Stimulated activated CD8-positive, alpha-beta memory T cell treated with anti-CD3 and anti-CD28 coated beads, Interleukin-4, amount 100 ng/mL, for 48 hours (primary cell): ENCODE results near the gene DLST.

ENCODE experiments used
- DNase-seq: peaks from one replicate; pipeline ENCODE4 v3.0.0-alpha.2; 2020

Gene DLST

DNA sequence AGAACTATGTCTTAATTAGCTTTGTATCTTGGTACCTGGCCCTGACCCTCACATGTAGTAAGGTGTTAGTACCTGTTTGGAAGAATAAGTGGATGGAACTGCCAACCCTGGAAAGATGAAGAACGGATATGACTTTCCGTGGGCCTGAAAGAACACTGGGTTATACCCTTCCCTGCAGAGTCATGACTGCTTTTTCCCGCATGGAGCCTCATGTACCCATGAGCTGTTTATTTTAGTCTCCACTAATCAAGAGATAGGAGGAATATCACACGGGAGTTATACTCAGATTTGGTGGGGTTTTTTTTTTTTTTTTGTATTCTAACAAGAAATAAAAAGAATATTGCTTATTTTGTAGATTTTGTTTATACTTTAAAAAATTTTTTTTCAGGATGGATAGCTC lies 15.9 kb downstream of the DLST start:
- DNase-seq, result no peak

DNA sequence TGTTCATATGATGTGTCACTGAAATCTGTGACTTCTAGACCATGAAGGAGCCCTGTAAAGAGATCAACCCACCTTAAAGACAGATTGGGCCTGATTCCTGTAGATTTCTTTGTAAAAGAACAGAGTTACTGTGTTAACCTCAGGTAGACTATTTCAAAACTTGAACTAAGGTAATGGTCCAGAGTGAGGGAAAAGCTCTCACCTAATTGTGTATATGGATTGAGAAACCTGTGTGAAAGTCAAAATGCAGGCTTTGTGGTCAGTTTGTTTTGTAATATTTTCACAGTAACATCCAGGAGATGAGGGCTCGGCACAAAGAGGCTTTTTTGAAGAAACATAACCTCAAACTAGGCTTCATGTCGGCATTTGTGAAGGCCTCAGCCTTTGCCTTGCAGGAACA lies 16.4 kb downstream of the DLST start:
- DNase-seq, result no peak

DNA sequence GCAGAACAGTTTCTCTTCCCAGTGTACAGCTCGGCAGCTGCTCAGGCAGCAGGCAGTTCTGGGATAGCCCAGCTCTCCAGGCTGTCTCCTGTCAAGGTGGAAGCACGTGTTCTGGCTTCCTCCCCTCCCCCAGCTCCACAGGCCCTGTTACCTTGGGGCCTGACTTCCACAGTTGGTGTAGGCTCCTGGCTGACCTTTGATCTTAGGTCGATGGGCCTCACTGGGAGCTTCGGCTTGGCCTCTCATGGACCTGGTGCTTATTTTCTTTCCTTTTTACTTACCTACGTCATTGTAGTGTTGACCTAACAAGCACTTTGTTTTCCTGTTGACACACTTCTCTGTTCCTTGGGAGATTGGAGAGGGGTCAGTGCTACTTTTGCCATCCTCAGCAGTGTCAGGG lies 17.0 kb downstream of the DLST start:
- no peak for DNase-seq

DNA sequence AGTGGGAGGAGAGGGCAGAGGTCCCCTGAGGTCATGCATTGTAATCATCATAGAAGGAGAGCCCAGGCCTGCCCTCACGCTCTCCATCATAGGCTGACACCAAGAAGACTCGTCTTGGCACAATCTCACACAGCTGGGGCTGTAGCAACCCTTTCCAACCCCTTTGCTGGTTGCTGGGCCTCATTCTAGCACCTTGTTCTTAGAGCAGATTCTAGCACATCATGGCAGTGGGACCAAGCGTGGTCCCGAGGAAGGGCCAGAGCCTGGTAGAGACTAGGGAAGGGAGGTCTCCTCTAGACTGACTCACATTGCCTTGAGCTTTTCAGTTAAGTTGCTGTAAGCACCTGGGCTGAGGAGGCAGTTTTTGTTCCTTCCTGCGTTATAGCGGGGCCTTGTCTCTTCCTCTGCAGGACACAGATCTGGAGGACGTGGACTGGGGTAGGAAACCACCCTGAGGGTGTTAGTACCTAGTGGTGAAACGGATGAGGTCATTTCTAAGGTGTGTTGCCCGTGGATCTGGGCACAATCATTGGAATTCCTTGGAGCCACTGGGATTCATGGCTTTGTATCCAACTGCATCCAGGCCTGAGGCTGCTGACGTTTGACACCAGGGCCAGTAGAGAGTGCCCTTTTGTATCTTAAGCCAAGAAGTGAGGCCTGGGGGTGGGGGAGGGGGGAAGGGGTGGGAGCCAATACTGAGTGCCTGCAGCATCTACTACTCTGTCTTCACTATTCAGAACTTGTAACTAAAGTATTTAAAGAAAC lies 21.4 kb downstream of the DLST start:
- no peak for DNase-seq

DNA sequence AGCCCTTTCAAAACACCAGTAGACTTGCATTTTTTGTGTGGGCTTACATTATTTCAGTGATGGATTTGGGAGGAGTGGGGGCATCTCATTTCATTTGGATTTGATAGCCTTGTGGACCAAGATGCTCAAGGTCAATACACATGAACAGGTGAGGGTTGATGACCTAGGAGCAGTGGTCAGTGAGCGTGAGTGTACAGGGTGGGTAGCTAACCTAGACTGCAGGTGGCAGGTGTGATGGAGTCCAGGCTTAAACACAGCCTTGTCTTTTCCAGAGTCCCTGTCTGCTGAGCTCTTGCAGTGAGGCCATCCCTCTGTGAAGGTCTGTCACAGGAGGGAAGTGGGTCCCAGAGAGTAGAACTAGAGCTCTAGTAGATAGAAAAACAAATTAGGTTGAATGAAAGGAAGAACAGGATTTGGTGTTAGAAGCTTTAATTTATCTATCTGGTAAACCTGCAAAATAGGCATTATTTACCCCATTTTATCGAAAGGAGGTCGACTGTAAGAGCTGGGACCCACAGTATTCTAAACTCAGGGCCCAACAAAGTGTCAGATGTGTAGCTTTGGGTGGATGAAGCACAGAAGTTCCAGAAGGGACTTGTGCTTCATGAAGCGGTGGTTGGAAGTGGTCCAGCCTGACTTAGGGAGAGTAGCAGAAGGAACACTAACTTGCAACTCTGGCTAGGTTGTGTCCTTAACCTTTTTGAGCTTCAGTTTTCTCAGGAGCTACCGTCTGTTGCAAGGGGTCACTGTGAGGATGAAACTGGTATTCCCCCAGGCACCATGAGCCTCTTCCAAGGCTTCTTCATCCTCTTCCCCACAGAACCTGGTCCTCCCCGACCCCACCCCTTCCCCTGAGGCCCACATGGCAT lies 23.2 kb downstream of the DLST start:
- no peak for DNase-seq

DNA sequence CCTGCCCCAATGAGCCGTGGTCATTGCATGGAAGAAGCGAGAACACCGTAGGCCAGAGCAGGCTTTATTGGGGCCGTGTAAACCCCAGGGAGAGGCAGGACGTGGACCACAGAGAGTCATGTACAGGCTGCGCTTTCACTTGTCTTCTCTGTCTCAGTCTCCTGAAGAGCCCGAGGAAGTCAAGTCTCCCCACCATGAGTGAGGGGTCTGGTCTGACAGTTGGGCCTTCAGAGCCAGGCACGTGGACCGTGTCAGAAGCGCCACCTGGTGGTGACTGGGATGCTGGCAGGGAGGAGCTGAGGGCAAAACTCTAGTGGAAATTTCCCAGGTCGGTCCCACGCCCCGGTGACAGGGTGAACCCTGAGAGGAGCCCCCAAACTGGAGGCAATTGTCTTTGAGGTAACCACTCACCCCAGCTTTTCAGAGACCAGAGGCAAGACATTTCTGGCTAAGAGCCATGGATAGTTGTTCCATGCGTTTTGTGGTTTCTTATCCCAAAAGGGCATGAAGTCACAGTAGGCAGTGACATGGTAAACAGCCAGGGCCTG lies 24.0 kb downstream of the DLST start:
- DNase-seq, result peak; percentile 93

DNA sequence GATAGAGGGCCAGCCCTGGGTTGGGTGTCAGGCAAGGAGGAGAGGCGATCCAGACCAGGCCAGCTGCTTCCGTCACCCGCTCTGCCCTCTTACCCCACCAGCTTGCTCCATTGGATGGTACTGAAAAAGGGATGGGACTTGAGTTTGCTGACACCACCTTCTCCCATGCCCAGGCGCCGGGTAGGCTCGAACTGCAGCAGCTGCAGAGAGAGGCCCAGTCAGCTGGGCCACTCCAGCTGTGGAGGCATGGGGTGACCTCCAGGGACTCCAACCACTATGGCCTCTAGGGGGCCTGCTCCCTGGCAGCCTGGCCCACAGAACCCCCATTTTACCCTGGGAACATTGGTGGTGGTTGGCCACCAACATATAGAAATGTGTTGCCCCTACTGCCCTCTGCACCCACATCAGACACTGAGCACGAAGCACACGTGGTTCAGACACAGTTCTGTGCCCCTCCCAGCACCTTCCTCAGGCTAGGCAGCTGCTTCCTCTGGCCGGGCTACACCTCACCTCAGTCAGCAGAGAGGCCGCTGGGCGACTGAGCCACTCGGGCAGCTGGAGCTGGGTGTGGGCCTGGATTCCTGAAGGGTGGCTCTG lies 25.3 kb downstream of the DLST start:
- DNase-seq, result no peak

DNA sequence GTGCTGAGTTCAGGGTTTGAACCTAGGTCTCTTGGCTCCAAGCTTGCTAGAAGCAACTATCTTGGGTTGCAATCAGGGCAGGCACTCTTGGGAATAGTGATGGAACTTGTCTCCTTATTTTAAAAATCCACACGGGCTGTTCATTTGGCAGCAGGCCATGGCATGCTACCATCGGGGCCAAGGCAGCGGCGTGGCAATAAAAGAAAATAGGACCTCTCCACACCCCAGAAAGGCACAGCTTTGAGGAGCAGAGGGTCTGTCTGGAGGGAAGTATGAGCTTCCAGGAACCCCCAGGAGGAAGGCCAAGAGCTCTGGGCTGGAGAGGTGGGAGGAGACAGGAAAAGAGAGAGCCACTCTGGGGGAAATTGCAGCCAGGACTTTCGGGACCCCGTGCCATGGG lies 26.0 kb downstream of the DLST start:
- no peak for DNase-seq

DNA sequence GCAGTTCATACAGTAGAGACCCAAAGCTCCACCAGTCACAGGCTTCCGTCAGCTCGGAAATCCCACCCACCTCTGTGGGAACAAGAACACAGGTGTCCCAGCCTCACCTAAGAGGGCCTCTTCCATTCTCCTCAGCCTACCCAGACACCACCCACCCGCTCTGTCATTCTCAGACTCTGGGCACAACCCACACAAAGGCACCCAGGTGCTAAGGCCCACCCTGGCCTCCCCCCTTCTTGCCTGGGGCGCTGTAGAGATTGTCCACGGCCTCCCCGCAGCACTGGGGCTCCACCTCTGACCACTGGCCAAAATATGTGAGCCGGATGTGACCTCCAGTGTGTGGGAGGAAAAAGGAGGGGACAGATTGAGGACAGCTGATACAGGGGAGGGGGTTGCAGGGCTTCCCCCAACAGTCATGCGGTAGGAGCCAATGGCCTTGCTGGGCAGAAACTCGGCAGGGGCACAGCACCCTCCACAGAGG lies 27.2 kb downstream of the DLST start:
- no peak for DNase-seq

DNA sequence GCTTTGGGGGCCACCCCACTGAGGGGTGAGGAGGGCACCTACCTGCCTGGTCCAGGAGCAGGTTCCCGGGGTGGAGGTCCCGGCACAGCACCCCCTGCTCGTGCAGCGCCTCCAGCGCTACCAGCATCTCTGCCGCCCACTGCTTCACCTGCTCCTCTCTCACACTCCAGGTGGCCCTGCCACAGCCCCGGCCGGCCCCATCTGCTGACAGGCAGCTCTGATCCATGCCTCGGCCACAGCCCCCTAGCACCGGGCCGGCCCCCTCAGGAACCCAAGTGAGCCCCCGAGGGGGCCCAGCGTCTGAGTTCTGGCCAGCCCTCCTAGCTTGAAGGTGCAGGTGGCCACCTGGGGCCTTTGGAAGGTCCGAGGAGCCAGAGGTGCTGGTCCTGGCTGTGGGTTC lies 27.8 kb downstream of the DLST start:
- no peak for DNase-seq

DNA sequence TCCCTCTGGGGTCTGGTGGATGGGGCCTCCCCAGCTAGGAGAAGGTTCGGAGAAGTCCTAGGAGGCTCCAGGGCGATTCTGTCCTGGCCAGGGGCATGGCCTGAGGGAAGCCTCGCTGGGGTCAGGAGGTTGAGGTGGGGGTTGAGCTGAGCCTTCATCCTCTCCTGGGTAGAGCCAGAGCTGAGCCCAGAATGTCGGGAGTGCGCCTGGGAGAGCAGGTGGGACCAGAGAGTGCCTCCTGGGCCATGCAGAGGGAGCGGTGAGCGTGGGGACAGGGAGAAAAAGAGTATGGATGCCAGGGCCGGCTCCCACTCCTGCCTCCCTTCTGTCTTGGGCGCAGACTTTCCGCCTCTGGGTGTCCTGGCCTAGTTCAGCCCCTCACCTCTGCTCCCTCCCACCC lies 28.2 kb downstream of the DLST start:
- DNase-seq, result no peak

DNA sequence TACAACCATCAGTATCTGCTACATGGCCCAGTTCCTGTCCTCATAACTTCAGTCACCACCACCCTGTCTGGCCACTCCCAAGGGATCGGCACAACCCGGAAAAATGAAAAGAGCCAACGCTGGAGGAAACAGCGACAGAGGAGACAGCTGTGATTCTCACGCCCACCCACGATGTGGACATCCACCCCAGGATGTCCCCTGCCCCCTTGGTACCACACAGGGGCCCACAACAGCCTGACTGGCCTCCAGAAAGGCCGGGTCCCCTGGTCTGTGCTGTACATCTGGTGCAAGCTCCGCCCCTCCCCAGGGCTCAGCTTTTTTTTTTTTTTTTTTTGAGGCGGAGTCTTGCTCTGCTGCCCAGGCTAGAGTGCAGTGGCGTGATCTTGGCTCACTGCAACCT lies 28.8 kb downstream of the DLST start:
- no peak for DNase-seq

DNA sequence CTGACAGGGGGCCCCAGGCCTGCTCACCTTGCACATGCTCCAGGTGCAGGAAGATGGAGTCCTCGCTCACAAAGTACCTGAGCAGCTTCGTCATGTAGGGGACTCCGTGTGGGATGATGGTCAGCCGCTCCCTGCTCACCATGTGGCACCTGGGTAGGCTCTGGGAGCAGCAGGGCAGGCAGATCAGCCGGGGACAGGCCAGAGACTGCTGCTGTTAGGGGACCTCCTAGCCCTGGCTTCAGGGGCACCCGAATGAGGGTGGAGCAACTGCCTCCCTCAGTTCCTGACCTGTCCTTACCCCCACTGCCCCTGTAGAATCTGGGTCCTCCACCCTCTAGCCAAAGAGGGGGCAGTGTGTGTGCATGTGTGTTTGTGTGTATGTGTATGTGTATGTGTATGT lies 29.5 kb downstream of the DLST start:
- no peak for DNase-seq

DNA sequence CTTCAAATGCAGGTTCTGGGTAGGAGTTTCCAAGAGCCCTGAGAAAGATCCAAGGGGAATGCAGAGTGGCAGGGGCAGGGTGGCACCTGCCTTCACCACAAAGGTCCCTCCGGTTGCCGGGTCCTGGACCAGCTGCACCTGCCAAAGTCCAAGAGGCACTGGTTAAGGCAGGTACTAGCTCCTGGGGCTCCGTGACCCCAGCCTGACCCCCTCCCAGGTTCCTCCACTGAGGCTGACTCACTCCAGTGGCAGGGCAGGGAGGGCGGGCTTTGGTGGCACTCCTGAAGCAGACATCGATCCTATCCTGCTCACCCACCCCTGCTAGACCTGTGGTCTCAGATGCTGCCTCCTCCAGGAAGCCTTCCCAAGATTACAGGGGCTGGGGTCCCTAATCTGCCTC lies 30.0 kb downstream of the DLST start:
- DNase-seq, result no peak

DNA sequence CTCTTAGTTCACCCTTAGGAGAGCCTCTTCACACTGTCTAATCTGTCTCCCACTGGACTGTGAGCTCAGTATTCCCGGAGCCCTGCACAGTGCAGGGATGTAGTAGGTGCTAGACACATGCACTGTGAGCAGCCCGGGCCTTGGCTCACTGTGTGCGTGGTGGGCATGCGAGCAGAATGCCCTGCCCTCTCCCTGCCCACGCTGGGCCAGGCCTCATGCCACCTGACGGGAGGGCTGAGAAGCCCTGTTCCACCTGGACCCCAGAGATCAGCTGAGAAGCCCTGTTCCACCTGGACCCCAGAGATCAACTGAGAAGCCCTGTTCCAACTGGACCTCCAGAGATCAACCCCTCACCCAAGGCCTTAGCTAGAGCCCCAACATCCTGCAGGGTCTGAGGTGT lies 30.4 kb downstream of the DLST start:
- DNase-seq, result no peak

DNA sequence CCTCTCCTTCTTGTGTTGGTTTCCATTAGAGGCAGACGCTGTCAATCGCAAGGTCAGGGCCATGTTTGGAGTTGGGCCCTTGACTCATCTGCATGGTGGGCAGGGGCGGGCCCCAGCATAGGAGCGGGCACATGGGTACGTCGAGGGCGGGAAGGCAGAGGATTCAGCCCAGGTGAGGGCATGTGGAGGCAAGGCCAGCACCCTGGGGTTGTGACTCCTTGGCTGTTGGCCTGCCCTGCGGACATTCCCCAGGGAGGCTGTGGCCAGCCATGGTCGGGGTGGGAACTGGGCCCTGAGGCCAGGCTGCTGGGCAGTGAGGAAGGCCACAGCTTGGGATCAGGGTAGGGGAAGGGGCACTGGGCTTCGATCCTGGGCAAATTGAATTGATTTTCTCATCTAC lies 31.1 kb downstream of the DLST start:
- DNase-seq, result no peak

DNA sequence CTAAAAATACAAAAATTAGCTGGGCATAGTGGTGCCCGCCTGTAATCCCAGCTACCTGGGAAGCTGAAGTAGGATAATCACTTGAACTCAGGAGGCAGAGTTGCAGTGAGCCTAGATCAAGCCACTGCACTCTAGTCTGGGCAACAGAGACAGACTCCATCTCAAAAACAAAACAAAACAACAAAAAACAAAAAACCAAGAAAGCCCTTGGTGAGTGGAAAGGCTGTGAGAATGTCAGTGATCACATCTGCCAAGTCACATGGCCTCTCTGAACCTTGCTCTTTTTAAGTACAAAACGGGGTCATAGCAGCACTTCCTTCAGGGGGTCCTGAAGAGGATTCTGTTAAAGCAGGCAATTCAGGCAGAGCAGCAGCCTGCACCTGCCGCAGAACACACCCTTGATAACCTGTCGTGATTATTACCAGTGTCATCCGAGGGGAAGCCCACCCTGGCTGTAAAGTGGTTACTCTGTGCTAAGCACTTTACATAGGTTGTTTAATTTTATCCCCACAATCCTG lies 31.7 kb downstream of the DLST start:
- no peak for DNase-seq

DNA sequence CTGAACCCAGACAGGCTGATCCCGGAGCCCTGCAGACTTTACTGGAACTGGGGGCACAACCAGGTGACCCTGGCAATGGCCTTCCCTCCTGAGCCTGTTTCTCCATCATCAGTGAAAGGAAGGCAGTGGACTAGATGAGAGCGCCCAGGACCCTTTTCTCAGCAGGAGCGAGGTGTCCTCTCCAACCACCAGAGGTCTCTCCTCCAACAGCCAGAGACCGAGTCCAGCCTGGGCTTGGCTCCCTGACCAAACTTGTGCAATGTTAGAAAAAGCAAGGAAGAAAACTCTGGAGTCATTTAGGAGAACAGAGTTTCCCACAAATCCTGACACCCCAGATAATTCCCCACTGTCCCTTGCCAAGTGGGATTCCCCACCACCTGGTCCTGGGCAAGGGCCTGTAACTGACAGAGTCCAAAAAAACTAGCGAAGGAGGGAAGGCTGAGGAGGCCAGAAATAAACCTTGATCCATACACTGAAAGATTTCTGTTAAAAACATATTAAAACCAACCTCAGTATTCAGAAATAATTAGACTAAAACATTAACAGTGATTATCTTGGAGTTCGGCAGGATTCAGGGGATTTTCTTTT lies 32.4 kb downstream of the DLST start:
- no peak for DNase-seq

DNA sequence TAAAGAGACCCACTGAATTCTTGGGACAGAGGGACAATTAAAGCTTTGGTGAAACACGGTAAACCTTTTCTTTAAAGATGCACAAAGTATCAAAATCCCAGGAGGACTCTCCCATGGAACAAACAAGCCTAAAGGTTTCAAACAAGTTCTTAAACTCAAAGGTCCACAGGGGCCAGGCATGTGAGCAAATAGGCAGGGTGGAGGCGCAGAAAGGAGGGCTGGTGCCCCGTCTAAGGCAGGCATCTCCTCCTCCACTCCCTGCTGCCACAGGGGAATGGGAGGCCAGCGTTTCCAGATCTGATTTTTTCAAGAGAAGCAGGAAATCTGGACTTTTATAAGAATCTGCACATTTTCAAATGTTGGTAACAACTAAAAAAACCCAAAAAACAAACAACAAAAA lies 33.7 kb downstream of the DLST start:
- DNase-seq, result no peak

DNA sequence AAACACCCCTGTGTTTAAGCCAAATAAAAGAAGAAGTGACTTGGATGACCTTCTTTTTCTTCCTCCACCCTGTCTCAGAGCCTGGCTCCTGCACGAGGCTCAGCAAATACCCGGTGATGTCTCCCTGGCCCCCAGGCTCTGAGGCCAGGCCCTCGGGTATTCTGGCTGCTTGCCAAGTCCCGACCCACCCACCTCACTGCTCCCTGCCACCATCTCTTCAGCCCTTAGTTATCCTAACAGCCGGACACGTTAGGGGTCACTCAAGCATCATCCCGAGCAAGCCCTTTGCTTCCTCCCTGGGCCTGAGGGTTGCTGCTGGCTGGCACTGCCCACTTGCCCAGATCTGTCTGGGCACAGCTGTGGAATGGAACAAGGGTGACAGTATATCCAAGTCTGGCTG lies 34.1 kb downstream of the DLST start:
- no peak for DNase-seq

DNA sequence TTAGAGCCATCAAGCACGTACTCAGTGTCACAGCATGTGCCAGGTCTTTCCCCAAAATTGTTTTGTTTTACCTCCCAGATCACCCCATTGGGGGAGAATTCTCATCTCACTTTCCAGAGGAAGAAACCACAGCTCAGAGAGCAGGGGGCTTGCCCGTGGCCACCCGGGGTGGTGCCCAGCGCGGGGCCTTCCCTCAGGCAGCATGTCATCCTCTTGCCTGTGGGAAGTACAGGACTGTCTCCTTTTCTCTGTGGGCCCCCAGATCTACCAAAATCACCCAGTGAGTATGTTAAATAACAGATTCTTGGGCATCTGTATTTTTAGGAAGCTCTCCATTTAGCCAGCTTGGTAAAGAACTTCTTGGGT lies 35.4 kb downstream of the DLST start:
- DNase-seq, result no peak

DNA sequence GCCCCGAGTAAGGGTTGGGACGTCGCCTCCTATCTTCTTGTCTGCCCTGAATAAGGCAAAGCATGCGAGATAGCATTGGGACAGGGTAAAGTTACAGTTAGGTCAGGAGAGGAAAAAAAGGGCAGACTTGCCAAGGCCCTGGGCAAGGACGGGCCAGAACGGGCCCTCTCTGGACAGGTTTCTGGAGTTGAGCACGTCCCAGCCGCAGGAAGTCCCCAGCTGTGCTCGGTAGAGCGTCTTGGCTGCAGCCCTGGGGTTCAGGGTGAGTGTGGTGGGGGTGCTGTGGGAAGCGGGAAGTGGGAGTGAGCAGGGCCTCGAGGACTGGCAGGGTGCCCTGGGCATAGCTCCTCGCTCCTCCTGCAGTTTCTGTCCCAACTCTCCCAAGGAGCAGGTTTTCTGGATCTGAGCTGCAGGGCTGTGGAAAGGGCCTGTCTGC lies 35.9 kb downstream of the DLST start:
- no peak for DNase-seq

DNA sequence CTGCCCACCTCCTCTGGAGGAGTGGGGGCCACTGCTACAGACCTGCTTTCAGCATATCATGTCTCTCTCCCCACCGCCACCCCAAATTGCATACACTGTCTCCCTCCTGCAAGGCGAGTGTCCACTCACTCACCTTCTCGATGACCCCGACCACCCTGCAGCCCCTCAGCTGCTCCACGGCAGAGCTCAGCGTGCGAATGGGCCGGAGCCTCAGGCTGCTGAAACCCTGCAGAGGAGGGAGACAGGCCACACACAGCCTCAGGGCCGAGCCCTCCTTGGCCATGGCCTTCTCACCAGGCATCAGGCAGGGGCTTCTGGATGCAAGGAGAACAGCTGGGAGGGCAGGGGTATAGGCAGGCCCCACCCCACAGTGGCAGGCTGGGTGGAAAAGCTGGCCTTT lies 36.7 kb downstream of the DLST start:
- no peak for DNase-seq
